Hindlimb muscle (tissue), 1 donor: ENCODE data around the gene MALL. TPM values are rescaled to one million over a fixed set of nuclear protein-coding genes. Genes with fewer than 3 reads are reported as not detected.
"Not testable (repeated sequence)": the region's sequence is repeated elsewhere in the genome, so short reads cannot be mapped to it uniquely, and the experiment has no call there.

ENCODE experiments used
- DNase-seq: peaks from one replicate; pipeline ENCODE4 v3.0.0-alpha.2; 2013
- polyA plus RNA-seq: library from polyadenylated mRNA; unstranded; fragments of 120-200 nt; gene quantifications from one replicate; pipeline ENCODE4 v1.2.1, GENCODE V29; 2013; ENCODE audit not compliant: insufficient read length

MALL gene
- polyA plus RNA-seq, 1 donor: 12.8 TPM

DNA sequence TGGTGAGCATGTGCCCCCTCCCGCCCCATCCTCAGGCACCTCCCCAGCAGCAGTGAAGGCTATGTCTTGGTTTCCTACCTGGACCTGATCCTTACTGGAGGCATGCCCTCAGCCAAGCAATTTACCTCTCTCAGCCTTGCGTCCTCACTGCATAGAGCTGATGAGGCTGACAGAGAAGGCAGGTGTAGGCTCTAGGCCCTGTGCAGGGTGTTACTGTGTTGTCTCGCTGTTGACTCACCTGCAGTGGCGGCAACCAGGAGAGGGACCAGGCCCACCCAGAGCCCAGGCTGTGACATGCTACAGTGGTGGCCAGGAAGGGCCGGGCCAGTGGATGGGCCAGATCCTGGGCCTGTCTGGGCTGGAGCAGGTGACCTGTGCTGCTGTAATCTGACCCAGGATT, 65.9 kb downstream of the MALL start:
- DNase-seq: not testable (repeated sequence)

DNA sequence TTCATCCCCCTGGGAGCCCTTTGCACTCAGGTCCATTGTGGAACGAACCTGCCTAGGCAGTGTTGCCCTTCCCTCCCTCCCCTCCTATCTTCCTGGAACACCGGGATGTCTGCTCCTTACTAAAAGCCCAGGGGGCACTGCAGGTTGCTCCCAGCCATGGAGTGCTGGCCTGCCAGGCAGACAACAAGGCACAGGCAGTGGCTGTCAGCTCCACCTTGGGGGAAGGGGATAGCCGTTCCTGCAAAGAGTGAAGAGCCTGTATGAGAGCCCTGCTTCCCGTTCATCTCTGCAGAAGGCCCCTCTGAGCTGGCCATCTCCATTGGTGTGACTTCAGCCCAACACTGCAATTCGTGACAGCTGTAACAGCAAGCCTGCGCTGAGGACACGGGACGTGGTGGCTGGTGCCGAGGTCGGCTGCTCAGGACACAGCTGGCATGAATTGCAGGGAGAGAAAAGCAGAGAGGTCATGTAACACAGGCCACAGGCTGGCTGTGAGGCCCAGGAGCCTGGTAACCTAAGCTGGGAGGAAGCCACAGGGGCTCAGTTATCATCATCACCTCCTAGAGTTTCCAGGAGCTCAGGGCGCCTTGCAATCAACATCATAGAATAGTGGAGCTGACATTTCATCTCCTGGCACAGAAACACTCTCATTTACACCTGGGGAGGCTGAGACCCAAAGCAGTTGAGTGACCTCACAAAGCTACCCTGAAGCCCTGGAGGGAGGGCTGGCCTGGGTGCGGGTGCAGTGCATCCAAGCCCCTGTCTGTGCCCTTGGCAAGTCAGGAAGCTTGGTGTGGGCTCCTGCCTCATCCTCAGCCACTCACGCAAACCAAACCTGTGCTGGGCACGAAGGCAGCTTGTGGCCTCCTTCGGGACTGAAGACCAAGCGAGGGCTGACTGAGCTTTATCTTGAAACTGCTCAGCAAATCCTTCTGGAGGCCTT, 67.1 kb downstream of the MALL start:
- not testable (repeated sequence) for DNase-seq

DNA sequence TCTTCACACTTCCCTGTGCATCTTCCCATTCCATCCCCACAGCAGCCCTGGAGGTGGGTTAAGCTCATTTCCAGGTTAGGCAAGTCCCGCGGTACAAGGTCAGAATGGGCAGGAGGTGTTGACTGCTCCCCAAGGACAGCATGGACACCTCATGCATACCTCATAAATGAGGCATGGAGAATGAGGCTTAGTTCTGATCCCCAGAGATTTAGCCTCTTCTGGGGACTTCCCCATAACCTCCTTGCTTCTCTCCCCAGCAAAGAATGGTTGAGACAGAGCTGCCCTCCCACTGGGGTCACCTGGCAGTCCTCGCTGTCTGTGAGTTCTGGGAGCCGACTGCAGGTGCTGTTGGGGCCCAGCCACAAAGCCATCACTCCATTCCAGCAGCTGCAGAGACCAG, 68.4 kb downstream of the MALL start:
- not testable (repeated sequence) for DNase-seq

DNA sequence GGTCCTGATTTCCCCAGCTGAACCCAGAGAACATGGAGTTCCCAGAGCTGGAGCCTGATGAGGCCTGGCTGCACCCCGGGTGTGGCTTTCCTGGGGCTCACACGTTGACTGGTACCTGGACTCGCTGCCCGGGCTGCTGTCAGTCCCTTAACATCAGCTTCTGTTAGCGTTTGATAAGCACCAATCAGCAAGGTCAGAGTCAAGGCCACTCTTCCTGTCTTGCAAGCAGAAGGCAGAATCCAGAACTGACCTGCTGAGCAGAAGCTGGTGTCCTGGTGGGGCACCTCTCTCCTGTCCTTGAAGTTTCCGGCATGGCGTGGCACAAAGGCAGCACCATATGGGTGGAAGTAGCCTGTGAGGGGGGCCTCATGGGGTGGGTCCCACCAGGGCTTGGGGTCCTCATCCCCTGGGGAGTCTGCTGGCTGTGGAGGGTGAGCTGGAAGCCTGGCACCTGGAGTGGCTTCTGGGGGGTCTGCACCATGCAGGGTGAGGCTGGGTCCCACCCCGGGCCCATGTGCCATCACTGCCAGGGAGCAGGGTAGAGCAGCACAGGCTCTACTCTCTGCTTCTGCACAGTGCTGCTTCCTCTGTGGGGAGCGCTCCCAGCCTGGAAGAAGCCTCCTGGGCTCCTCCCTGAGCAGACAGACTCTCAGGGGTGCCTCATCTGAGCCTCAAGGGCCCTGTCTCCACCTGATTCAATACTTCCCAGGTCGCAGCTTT, 73.5 kb downstream of the MALL start:
- DNase-seq: not testable (repeated sequence)

DNA sequence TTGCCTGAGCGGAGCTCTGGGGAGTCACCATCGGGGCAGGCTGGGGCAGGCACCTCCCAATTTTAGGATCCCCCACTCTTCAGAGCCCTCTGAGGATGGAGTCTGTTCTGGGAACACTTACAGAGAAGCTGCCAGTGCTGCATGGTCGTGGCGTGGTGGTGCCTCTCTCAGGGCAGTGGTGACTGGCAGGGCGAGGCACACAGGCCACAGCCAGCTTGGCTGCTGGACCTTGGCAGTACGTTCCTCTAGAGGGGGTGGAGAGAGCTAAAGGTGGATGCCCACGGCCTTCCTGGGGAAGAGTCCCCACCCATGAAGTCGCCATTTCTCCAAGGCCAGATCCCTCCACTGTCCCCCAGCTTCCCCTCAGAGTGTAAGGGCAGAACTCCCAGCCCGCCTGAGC, 78.3 kb downstream of the MALL start:
- DNase-seq: not testable (repeated sequence)

DNA sequence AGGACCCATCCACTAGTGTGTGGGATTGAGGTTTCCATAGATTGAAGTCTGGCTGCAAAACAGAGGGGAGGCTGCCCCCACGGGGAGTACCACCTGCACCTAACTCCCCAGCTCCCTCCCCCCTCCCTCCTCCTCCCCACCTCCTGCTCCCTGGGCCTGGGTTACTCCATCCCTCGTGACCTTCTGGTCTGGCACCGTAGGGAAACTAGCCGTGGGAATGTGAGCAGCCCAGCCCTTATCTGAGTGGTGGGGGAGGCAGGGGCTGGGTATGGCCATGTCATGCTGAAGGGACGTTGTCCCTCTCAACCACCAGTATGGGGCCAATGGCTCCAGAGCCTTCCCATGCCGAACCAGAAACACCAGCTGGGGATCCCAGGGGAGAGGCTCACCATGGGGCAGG, 80.2 kb downstream of the MALL start:
- DNase-seq: not testable (repeated sequence)

DNA sequence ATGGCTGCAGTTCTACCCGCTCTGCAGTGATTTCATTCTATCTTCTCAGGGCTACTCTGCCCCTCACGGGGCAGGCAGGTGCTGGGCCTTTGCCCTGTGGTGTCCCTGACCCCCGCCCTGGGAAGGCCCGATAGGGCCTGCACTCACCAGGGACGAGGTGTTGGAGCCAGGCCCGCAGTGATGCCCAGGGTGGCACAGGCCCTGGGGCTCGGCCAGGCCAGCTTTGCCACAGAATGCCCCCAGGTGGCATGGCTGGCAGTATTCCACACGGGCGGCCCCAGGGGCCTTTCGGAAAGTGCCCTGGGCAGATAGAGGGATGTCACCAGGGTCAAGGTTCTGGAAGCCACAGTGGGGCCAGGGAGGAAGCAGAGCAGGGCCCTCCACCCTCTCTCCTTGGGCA, 80.7 kb downstream of the MALL start:
- not testable (repeated sequence) for DNase-seq

Other genes with a start within 250 kb of the MALL start
- 1.8 TPM for gene LIMS3, start 217.1 kb downstream of the MALL start, polyA plus RNA-seq
- 5.1 TPM for gene NPHP1, start 89.2 kb upstream of the MALL start, polyA plus RNA-seq
- 55.0 TPM for gene MTLN, start 96.7 kb upstream of the MALL start, polyA plus RNA-seq